Inflammatory macrophage treated with lipopolysaccharide for 1 hour (primary cell): Measurements from ENCODE around the gene MEF2C.

Experiments
- DNase-seq, 2 donors: peaks; one replicate each; pipeline ENCODE4 v3.0.0-alpha.2; 2020 to 2022

The MEF2C gene

GRCh38 chr5:88708021-88708420, 175.0 kb downstream of the MEF2C start:
- DNase-seq = no peak

GRCh38 chr5:88707216-88707965, 175.6 kb downstream of the MEF2C start:
- DNase-seq = no peak

GRCh38 chr5:88702332-88702731, 180.7 kb downstream of the MEF2C start:
- DNase-seq = no peak

GRCh38 chr5:88700121-88700520, 182.9 kb downstream of the MEF2C start:
- no peak for DNase-seq

DNA sequence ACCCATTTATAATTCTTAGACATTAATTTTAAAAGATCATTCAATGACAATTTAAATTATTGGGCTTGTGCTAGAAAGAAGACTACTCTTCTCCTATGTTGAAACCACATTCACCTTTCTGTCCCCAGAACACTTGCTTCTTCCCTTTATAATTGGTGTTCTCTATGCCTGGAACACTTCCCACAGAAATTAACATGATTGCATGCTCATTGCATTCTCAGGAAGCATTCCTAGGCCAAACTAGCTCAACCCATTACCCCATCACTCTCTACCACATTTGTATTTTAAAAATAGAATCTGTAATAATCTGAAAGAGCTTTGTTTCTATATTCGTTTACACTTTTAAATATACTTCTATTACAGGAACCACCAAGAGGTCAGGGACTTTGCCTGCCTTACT, 184.7 kb downstream of the MEF2C start:
- DNase-seq = no peak

GRCh38 chr5:88696466-88696865, 186.5 kb downstream of the MEF2C start:
- no peak for DNase-seq

DNA sequence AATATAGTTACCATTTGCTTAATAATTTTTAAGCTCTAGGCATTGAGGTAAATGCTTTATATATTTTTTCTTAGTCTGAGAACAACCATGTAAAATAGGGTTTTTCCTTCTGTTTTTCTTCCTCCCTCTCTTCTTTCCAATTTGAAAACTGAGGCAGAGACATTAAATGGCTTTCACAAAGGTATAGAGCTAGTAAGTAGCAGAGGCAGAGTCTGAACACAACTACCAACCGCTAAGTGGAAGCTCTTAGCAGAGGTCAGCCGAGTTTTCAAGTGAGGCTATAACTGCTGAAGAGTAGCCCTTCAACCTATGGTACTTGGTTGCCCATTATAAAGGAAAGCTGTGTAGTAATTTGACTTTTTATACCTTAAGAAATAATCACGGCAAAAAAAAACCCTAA, 187.1 kb downstream of the MEF2C start:
- no peak for DNase-seq

DNA sequence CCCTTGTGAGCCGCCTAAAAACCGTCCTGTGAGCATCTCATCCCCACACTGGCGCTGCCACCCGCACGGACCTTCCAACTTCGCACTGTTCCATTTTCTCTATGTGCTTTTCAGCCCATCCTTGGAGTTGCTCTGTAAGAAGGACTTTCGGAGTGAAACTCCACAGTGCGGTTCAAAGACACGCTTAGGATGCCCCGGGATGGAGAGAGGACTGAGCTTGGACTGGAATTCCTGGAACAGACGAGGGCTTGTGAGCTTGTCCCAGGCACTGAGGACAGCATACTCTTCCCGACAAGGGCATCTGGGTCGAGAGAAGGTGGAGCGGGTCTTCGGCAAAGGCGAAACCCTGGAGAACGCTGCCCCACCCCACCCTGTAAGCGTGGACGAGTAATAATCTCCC, 187.8 kb downstream of the MEF2C start:
- no peak for DNase-seq

DNA sequence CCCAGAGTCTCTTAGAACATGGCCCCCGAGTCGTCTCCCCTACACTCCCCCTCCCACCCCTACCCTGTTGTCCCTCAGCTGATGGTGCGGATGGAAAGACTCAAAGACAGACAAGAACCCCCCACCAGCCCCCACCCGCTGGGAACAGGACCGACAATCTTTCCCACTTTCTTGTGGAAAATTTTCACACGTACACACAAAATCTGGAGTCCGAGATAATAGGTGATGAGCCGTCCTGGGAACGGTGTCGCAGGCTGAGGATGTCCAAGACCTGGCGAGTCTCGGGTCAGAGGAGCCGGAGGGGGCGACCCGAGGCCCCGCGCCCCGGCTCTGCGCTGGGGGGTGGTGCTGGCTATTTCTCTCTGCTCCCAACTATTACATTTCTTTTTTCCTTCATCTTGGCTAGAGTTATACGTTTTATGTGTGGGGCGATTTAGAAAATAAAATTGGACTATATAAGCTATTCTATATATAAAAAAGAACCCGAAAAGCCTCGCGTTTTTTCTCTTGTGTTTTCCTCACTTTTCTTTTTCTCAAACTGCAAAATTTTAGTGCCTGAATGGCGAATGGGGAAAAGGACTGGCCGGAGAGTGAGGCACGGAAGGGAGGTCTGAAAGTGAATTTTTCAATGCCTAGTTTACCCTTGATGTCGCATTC, 188.8 kb downstream of the MEF2C start:
- DNase-seq = no peak

GRCh38 chr5:88693071-88693932, 189.7 kb downstream of the MEF2C start:
- peak in 1 of 2 donors; percentile 9 for DNase-seq

GRCh38 chr5:88691945-88692868, 190.8 kb downstream of the MEF2C start:
- DNase-seq = no peak

DNA sequence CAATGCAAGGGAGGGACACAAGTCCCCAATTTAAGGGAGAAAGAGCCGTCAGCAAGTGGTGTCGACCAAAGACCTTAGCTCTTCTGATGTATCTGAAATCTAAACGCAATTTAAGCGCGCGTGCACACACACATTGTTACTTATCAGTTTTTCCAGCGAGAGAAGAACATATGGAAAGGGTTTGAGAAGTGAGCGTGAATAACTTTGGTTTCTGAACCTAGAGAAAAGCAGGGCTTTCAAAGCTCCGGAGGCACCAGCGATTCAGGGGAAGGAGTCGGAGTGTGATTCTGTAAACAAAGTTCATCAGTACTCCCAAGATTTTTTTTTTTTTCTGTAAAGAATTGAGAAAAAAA, 191.8 kb downstream of the MEF2C start:
- DNase-seq = no peak

DNA sequence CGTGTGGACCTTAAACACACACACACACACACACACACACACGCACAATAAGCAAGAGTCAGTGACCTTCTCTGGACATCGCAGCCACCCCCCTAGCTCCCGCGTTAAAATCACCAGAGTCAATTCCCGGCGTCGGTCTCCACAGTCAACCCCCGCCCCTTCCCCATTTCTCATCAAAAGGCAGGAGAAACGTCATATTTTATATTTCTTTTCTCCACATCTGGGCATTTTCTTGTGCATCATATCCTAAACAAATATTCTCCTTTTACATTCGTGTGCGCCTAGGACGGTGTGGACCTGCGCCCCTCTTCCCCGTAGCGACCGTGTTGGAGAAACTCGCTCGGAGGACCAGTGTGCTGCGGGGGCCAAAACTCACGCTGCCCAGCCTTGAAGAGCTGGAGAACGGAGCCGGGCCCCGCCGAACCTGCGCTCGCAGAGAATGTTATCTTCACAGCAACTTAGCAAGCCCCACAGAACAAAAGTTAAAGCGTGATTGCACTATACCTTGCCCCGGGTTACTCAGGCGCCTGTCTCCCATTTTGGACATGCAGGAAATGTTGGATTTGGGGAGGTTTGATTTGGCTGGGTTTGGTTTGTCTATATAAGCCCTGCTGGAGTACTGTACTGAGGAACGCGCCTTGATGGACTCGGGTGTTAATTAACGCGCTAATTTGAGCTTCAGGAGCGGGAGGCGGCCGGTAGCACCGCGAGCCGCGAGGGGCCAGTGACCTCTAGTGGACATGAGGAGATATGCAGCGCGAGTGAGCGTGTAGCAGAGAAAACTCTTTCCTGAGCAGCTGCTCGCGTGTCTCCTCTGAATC, 192.4 kb downstream of the MEF2C start:
- peak; percentile 50 to 81 for DNase-seq

DNA sequence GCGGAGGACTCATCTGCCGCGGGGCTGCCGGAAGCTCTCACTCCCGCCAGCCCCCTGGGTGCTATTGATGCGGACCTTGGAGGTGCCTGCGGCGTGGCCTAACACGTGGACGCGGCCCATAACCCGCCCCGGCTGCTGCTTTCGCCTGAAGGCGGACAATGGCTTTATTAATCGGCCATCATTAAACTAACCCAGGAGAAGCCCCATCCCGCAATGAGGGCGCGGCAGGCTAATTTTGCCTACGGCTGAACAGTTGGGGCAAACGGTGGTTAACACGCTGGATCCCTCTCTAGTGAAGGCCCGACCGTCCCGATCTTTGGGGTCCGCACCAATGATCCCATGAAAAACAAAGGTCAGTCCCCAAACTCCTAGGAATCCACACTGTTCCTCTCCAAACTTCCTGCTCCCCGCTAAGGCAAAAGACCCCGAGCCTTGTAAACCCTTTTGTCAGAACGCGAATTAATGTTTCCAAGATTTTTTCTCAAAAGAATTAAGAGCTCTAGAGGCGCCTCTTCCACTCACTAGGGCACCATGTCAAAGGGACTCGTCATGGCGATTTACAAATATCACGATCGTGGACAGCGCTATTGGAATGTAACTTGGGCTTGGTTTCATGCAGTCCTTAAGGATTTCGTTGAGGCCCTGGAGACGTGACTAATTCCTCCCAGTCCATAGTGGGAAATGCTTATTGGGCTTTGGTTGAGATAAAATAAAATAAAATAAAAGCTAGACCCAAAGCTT, 193.1 kb downstream of the MEF2C start:
- DNase-seq = no peak

- no peak for DNase-seq
These were observed 193.9 kb downstream of the MEF2C start for GRCh38 chr5:88688984-88689667.

- DNase-seq = no peak
These were observed 194.6 kb downstream of the MEF2C start for GRCh38 chr5:88688156-88688983.

- DNase-seq = no peak
These were observed 195.5 kb downstream of the MEF2C start for GRCh38 chr5:88687373-88687911.

DNA sequence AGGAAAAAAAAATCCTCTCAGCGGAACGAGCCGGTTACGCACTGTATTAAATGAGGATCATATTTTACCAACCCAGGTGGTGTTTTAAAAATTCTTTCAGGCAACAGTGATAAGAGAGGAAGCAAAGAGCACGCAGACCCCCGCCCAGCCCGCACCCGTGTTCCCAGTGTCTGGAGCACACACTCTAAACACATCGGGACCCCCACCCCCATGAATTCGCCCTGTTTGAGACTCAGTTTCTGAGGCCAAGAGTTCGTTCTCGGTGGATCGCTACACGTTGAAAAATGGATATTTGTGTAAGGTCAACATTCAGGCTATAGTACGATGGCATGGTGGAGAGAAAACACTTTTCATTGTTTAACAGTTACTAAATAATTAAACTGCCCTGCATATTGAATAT, 196.3 kb downstream of the MEF2C start:
- DNase-seq = no peak
